ENCODE data around the gene SMYD3.

Gene SMYD3

DNA sequence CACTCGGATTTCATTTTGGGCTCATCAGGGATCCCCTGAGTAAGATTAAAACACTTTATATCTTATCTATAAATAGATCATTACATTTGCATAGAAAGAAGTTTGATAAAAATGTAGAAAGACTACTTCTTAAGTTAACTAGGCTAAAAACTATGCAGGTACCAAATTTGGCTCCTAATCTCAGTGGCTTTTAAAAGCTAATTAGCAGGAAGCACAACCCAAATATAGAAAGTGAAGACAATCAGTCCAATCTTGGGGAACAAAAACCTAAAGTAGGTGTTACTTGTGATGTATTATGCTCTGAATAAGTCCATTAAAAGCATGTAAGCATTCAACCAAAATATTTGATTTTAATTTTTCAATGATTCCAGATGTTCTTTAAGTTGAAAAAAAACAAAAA, 35.4 kb downstream of the SMYD3 start:
- DNase-seq (ENCODE audit: low spot score), result no peak

DNA sequence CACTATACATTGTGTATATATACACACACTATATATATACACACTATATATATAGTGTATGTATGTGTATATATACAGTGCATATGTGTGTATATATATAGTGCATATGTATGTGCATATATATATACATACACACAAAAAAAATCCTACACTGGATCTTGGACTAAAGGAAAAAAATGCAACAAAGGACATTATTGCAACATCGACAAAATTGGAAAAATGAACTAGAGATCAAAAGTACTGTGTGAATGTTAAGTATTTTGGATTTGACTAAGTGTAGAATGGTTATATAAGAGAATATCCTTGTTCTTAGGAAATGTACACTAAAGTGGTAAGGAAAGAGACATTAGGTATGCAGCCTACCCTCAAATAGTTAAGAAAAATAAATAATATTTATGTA, 36.5 kb downstream of the SMYD3 start:
- no peak for DNase-seq (ENCODE audit: low spot score)

DNA sequence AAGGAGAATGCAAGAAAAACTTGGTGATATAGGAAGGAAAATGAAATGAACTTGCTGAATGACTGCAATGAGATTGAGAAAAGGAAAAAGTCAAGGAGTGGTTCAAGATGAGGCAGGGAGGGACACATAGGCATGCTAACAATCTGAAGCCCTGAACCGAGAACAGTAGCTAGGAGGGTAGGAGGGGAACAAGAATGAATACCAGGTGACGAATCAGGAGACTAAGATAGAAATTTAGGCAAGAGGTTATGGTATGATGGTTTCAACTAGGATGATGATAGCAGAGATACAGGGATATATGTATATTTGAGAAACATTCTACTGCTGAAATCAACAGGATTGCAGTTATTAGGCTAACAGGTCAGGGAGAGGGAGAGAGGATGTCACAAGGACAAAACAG, 44.1 kb downstream of the SMYD3 start:
- no peak for DNase-seq (ENCODE audit: low spot score)

DNA sequence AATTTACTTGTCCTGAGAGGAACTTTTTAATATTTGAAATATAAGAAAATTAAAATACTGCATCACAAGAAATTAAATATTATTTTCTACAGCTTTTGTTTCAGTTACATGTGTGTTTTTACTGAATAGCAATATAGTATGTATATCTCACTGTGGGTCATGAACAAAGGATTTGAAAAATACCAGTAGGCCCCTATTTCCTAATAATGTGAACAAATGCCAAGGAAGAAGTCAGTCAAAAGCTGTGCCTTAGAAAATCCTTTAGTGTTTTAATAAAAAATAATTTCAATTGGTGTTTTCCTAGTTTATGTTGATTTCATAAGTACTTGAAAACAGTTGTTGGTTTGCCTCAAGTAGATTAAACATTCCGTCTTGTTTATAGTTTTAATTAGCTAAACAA, 46.7 kb downstream of the SMYD3 start:
- DNase-seq (ENCODE audit: low spot score), result no peak

DNA sequence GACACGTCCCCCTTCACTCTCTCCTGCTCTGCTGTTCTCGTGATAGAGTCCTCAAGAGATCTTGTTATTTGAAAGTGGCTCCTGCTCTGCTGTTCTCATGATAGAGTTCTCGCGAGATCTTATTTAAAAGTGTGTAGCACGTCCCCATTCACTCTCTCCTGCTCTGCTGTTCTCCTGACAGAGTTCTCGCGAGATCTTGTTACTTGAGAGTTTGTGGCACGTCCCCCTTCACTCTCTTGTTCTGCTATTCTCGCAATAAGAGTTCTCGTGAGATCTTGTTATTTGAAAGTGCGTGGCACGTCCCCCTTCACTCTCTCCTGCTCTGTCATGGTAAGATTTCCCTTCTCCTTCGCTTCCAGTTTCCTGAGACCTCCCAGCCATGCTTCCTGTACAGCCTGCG, 47.9 kb downstream of the SMYD3 start:
- no peak for DNase-seq (ENCODE audit: low spot score)

DNA sequence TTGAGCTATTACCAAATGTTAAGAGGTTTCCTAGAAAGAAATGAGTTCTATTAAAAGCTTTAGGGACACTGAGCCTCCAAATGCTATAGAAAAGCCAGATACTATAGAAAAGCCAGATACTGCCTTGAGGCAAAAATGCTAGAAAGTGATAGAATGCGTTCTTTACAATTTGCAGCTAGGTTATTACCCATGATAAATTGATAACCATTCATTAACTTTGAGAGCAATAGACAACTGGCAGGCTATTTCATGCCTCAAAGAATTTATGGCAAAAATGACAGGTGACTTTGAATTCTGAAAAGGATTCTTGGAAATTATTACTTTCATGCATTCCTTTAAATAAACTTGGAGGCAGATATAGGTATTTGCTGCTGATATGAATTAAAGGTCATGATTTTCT, 51.6 kb downstream of the SMYD3 start:
- no peak for DNase-seq (ENCODE audit: low spot score)

DNA sequence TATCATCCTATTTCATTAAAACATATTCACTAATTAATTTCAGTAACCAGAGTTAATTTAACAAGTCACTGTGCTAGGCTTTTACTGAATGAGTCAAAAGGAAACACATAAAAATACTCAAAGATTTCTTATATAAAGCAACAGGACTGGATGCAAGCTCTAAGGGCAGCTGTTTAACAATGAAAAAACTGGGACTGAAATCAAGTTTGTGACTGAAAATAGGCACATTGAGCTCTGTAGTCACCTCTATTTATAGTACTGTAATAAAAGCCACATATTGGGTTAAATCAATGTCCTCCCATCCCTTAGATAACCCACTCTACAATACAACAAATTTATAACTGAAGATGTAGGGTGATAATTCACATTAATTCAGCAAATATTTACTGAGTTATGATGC, 52.4 kb downstream of the SMYD3 start:
- DNase-seq (ENCODE audit: low spot score), result no peak

DNA sequence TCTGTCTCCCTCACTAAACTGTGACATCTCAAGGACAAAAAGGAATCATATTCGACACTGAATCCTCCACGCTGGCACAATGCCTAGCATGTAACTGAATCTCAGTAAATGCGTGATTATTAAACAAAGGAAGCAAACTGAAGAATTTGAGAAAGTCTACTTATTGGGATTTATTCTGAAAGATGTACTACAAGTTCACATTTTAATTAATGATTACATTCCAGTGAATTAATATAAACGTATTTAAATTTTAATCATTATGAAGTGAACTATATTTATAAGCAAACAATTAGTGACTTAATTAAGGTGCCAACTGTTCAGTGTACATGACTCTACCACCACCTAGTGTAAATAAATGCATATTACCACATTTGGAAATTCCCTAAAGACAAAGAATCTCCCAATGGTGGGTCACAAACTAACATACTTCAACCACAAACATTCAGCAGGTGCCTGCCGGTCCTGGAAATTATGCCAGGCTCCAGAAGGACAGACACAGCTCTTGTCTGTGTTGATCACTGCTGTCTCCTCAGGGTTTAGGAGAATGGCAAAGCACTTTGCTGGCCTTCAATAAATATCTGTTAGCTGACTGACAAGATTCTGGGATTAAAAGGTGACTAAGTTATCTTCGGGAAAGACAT, 56.3 kb downstream of the SMYD3 start:
- DNase-seq (ENCODE audit: low spot score), result no peak

DNA sequence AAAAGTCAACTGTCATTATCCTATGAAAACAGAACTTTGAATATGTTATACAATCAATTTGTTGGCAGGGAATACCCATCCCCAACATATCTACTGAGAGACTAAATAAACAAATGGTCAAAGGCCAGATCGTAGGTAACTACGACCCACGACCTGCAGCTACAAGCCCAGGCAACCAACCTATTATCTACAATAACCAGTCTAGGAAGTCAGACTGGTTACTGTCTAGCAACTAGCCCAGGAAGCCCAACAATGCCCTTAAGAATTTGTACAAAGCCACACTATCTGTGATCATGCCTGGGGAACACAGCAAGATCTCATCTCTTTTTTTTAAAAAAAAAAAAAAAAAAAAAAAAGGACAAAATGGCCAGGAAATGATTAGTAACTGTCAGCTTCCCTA, 58.7 kb downstream of the SMYD3 start:
- DNase-seq (ENCODE audit: low spot score), result no peak

DNA sequence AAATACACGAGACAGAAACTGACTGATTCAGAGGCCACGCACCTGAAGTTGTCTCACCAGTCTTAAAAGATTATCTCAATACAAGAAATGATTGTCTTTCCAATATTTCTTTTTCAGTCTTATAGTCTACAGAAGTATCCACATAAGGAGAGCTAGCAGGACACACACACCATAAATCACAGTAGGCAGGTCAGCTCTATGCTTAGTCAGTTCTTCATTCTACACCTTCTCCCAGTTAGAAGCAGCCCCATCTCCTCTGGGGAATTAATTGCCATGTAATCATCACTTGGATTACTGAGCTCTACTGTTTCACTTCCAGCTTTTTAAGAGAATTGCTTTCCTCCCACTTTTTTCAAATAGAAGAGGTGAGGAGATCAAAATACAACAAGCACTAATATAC, 59.6 kb downstream of the SMYD3 start:
- no peak for DNase-seq (ENCODE audit: low spot score)

DNA sequence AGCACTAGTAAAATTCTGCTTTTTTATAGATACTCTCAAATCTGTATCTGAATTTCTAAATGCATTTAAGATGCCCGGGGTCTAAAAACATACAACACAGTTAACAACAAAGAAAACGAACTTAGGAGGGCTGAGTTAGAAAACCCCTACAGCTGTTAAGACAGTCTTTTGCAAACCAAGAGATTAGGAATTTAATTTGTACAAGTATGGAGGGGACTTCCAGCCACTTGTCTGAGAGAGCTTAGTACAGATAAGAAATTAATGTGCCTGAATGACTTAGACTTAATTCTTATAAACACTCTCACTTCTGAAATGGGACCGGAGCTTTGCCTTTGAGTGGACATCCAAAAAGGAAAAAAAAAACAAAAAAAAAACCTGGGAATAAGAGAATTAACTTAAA, 61.6 kb downstream of the SMYD3 start:
- no peak for DNase-seq (ENCODE audit: low spot score)

DNA sequence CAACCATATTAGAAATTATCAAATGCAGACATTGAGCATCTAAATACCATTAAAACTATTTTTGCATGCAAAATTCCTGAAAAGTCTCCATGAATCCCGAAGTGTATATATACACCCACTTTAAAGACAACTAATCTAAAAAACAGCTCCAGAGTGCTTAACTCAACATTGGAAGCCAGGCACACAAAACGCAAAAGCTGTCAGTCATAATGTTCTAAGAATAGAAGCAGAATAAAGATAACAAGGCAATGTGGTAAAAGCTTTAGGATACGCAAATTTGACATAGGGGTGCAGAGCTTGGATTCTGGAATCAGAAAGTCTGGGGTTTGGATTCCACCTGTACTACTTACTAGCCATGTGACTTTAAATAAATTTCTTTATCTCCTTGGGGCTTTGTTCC, 62.5 kb downstream of the SMYD3 start:
- DNase-seq (ENCODE audit: low spot score), result no peak

DNA sequence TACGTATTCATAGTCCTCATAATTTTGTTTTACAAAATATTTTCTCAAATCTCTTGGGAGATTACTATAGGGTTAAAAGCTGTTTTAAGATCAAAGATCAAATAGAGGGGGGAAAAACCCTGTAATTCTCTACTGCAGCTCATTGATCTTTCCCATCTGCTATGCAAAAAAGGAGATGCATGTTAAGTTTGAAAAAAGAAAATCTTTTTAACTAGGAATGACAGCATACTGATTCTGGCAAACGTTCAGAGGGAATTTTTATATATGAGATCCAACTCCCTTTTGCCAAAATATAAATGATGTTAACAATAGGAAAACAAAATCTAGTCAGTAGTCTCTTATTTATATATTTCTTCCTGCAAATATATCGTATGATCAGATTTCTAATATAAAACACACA, 69.1 kb downstream of the SMYD3 start:
- no peak for DNase-seq (ENCODE audit: low spot score)

DNA sequence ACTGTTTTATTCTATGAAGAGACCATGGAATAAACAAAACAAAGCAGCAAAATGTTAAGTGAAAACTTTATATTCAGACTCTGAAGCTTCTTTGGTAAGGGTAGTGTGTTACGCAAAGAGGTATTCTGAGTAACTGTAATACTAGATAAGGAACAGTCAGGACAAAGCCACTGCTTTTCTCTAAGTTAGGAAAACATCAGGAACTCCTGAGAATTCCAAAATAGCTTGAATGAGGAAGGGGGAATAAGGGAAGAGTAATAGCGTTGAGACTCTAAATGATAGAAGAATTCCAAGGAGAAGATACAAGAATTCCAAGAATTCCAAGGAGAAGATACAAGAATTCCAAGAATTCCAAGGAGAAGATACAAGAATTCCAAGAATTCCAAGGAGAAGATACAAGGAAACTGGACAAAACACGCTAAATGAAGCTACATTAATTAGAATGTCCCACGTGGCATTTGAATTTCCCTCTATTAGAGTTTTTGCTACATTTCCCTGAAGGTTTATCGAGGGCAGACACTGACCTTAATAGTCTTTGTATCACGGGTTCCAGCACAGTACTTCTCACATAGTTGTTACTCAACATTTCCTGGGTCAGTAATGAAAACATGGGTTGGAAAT, 71.5 kb downstream of the SMYD3 start:
- DNase-seq (ENCODE audit: low spot score), result no peak

DNA sequence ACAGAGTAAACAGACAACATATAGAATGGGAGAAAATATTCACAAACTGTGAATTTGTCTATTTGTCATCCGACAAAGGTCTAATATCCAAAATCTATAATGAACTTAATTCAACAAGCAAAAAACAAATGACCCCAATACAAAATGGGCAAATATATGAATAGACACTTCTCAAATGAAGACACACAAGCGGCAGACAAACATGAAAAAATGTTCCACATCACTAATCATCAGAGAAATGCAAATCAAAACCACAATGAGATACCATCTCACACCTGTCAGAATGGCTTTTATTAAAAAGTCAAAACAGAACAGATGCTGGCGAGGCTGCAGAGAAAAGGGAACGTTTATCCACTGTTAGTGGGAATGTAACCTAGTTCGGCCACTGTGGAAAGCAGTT, 72.7 kb downstream of the SMYD3 start:
- DNase-seq (ENCODE audit: low spot score), result peak; percentile 22

DNA sequence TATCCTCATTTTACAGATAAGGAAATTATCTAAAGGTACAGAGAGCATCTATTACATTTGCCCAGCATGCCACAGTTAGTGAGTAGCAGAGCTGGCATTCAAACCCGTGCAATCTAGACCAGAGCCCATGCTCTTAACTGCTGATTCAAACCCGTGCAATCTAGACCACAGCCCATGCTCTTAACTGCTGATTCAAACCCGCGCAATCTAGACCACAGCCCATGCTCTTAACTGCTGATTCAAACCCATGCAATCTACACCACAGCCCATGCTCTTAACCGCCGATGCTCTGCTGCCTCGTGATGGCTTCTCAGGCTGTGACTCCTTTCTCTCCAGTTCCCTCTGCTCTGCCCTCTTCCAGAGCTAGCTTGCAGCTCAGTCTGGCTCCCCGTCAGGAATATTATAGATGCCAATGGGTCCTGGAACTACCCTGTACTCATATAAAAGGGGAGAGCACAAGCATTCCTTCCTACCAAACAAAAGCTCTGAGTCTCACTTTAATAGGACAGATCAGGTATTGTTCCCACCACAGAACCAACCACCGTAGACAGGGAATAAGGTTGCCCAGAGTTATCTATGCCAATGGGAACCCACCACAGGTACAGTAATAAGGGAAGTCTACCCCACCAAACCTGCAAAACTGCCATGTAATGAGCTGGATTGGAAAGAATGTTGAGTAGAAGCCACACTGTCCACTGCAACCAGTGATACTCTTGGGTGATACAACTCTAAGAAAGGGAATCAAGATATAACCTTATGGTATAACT, 78.4 kb downstream of the SMYD3 start:
- no peak for DNase-seq (ENCODE audit: low spot score)

DNA sequence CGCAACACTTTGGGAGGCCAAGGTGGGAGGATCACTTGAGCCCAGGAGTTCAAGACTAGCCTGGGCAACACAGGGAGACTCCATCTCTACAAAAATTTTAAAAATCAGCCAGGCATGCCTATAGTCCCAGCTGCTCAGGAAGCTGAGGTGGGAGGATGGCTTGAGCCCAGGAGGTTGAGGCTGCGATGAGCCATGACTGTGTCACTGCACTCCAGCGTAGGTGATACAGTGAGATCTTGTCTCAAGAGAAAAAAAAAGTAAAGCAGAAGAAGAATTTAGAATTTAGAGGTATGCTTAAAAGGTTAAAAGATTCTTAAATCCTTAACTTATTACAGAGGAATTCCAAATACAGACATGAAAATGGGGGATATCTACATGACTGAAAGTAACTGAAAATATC, 79.5 kb downstream of the SMYD3 start:
- no peak for DNase-seq (ENCODE audit: low spot score)

DNA sequence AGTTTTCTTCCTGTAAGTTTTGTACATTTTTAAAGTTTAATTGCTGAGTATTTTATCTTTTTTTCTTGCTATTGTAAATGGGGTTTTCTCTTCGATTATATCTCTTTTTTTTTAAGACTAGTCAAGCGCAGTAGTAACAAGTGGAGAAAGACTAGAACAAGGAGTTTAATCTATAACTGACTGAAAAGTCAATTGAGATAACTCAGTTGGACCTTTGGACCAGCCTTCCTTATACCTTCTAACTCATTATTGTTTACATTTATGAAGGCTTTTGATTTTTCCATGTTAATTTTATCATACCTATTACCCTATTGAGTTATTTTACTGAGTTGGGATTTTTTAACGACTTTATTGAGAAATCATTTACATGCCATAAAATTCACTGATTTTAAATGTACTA, 81.2 kb downstream of the SMYD3 start:
- DNase-seq (ENCODE audit: low spot score), result no peak

DNA sequence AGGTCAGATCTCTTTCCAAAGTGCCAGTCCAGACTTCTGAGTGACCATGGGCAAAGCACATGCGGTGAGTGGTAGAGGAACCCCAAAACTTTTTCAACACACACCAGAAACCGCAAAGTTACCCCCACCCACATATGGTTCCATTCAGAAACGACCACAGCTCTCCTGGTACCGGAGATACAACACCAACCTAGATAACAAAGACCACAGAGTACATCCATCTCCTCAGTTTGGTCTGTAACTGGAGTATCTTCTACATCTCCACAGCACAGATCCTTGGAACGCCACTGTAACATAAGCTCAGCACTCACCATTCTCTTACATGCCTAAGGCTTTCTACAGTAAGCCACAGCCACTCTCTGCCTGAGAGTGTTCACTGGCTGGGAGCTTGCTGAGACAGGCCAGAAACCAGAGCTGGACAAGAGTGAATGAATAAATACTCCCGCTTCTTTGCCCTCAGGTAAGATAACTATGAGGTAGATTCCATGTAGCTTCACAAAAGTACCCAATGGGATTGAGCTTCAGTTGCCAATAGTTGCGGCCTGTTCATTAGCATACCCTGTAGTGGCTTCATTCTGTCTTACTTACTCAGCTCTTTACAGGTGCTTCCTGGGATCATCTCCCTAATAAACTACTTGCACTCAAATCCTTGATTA, 81.8 kb downstream of the SMYD3 start:
- DNase-seq (ENCODE audit: low spot score), result no peak

DNA sequence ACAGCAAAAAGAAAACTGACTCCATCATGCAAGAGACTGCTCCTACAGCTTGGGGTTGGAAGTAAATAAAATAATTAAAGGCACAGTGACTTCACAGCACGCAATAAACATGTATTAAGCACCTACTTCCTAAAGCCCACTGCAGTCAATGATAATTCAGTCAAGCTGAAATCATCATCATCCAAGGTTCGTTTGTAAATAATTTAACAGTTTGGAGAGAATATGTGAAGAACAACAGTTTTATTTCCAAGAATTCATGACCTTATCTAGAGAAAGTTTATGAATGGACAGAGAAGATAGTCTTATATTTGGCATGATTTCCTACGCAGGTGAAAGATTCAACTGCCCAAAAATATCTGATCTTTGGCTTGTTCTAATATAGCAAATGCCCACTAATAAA, 86.8 kb downstream of the SMYD3 start:
- DNase-seq (ENCODE audit: low spot score), result no peak

DNA sequence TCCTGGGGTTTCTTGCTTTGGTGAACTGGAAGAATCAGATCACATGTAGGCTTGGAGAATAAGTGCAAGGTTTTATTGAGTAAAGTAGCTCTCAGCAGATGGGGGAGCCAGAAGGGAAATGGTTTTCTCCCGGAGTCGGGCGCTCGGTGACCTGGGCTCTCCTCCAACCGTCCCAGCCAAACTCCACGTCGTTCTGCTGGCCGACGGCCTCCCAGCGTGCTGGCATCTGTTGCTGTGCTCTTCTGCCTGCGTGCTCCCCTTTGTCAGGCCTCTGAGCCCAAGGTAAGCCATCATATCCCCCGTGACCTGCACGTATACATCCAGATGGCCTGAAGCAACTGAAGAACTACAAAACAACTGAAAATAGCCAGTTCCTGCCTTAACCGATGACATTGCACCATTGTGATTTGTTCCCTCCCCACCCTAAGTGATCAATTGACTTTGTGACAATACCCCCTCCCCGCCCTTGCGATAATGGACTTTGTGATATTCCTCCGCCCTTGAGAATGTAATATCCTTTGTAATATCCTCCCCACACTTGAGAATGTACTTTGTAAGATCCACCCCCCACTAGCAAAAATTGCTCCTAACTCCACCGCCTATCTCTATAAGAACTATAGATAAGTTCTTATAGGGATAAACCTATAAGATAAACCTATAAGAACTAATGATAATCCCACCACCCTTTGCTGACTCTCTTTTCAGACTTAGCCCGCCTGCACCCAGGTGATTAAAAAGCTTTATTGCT, 88.3 kb downstream of the SMYD3 start:
- DNase-seq (ENCODE audit: low spot score), result no peak

All from SK-N-DZ (cell line).